ENCODE measurements around the gene KCTD16. TPM values are rescaled to one million over a fixed set of nuclear protein-coding genes. Genes with fewer than 3 reads are reported as not detected.

Gene KCTD16
- total and polyA plus RNA-seq, 2 donors from 2014 or later, result 0.24 to 2.5 TPM

DNA sequence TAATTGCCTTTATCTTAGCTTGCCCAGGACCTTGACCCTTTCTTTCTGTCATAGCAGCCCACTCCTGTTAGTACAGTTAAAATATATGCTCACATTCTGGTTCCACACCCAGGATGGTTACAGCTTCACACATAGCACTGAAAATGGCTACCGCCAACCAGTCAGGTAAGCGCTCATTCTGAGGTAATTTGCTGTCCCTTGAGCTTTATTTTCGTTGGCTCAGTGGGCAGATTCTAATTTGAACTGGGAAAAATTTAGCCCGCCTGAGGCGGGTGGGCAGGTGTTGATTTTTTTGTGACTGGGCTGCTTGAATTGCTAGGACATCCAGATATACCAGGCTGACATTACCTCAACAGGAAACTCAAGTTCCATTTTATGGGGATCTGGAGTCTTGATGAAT lies 137.5 kb downstream of the KCTD16 start:
- no peak overlapping the region for H3K4me3 ChIP-seq (ENCODE audit: low read length in 3 of 3)
- TF ChIP-seq, protein P1, sequence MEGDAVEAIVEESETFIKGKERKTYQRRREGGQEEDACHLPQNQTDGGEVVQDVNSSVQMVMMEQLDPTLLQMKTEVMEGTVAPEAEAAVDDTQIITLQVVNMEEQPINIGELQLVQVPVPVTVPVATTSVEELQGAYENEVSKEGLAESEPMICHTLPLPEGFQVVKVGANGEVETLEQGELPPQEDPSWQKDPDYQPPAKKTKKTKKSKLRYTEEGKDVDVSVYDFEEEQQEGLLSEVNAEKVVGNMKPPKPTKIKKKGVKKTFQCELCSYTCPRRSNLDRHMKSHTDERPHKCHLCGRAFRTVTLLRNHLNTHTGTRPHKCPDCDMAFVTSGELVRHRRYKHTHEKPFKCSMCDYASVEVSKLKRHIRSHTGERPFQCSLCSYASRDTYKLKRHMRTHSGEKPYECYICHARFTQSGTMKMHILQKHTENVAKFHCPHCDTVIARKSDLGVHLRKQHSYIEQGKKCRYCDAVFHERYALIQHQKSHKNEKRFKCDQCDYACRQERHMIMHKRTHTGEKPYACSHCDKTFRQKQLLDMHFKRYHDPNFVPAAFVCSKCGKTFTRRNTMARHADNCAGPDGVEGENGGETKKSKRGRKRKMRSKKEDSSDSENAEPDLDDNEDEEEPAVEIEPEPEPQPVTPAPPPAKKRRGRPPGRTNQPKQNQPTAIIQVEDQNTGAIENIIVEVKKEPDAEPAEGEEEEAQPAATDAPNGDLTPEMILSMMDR (IDR thresholded peaks at IDR 0.05; ENCODE audit: borderline replicate concordance, extremely low read depth, insufficient read depth), result no peak
- DNase-seq (no peak), FAIRE-seq (no peak)
- intact Hi-C loops (cut with DNase I), result no loop called here
- H3K4me1 ChIP-seq (ENCODE audit: control insufficient read depth in 2 of 3, insufficient read depth in 2 of 3, low read depth in 1 of 3, low read length in 3 of 3), result no peaks in the 10 kb centered on the region
- H3K27me3 ChIP-seq (ENCODE audit: control insufficient read depth, insufficient read depth, low read length), result no peaks in the 10 kb centered on the region
- H3K27ac ChIP-seq (ENCODE audit: low read depth in 2 of 2, low read length in 2 of 2), result no peak overlapping the region
- no peak overlapping the region for H3K9ac ChIP-seq (ENCODE audit: low read length in 3 of 3)
- H3K9me3 ChIP-seq (ENCODE audit: control insufficient read depth in 2 of 3, insufficient read depth in 1 of 3, low read length in 3 of 3), result no peaks in the 10 kb centered on the region
- H3K36me3 ChIP-seq (ENCODE audit: control insufficient read depth in 2 of 3, insufficient read depth in 3 of 3, low read length in 3 of 3), result no peaks in the 10 kb centered on the region

DNA sequence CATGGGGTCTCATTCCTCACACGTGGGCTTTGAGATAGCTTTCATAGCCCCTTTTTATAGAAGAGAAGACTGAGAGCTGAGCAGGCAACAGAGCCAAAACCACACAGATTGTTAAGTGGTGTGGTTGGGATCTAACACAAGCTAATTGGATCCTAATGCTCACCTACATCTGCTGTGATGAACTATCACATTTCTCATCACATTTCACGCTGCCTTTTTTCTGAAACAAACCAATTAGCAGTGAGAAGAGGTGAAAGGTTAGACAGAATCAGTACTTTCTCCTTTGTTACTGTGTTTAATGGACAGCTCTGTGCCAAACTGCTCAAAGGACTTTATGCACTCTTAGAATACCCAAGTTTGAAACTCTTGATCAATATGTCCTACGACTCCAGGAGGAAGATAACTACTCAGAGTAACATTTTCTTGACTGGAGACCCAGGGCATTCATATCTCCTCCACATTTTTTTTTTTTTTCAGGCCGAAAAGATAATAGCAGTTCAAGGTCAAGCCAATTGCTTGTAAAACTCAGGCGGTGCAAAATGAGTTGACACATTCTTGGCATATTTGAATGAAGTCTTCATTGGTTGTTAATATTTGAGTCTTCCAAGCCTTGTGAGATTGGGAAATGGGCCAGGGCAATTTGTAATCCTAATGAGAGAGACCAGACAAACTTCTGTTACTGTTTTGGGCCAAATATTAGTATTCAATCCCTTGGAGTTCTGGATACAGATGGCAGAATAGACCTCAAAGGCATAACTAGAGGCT lies 138.4 kb downstream of the KCTD16 start:
- DNase-seq, result peak in 1 of 5 donors; percentile 31
- H3K9me3 ChIP-seq (ENCODE audit: control insufficient read depth in 2 of 3, insufficient read depth in 1 of 3, low read length in 3 of 3), result no peaks in the 10 kb centered on the region
- FAIRE-seq, result no peak

DNA sequence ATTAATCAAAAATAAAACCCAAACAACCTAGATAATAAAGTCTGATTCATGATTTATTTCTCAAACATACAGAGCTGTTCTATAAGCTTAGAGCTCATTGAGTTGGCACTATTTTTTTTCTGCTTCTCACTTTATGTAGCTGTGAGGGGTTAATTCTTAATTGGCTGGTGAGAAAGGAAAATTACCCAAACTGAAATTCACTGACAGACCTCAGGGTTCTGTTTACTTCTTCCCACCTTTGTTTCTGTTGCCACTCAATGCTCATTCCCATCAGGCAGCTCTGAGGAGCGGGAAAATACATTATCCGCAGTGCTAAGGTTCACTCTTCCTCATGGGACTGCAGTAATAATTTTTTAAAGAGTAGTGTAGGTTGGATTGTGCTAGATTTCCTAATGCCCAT lies 139.9 kb downstream of the KCTD16 start:
- Histone ChIP-seq H3K27ac (ENCODE audit: low read depth in 2 of 2, low read length in 2 of 2) (no peak overlapping the region), H3K27me3 (ENCODE audit: control insufficient read depth, insufficient read depth, low read length) (no peaks in the 10 kb centered on the region), H3K4me1 (ENCODE audit: control insufficient read depth in 2 of 3, insufficient read depth in 2 of 3, low read depth in 1 of 3, low read length in 3 of 3) (no peaks in the 10 kb centered on the region), H3K9ac (ENCODE audit: low read length in 3 of 3) (no peak overlapping the region), H3K4me3 (ENCODE audit: low read length in 3 of 3) (no peak overlapping the region), H3K9me3 (ENCODE audit: control insufficient read depth in 2 of 3, insufficient read depth in 1 of 3, low read length in 3 of 3) (no peaks in the 10 kb centered on the region), H3K36me3 (ENCODE audit: control insufficient read depth in 2 of 3, insufficient read depth in 3 of 3, low read length in 3 of 3) (no peaks in the 10 kb centered on the region)
- DNase-seq, result no peak
- intact Hi-C loops (cut with DNase I), result no loop called here
- no peak for FAIRE-seq
- TF ChIP-seq, protein P1 (IDR thresholded peaks at IDR 0.05; ENCODE audit: borderline replicate concordance, extremely low read depth, insufficient read depth), result no peak

More for the DNA sequence above, 138.4 kb downstream of the KCTD16 start:
- Histone ChIP-seq H3K36me3 (ENCODE audit: control insufficient read depth in 2 of 3, insufficient read depth in 3 of 3, low read length in 3 of 3) (no peaks in the 10 kb centered on the region), H3K27me3 (ENCODE audit: control insufficient read depth, insufficient read depth, low read length) (no peaks in the 10 kb centered on the region), H3K27ac (ENCODE audit: low read depth in 2 of 2, low read length in 2 of 2) (no peak overlapping the region), H3K9ac (ENCODE audit: low read length in 3 of 3) (no peak overlapping the region), H3K4me3 (ENCODE audit: low read length in 3 of 3) (no peak overlapping the region), H3K4me1 (ENCODE audit: control insufficient read depth in 2 of 3, insufficient read depth in 2 of 3, low read depth in 1 of 3, low read length in 3 of 3) (no peaks in the 10 kb centered on the region)
- TF ChIP-seq, protein P1 (IDR thresholded peaks at IDR 0.05; ENCODE audit: borderline replicate concordance, extremely low read depth, insufficient read depth), result no peak
- intact Hi-C loops (cut with DNase I), result no loop called here
